ENCODE results near the gene ENDOV. TPM values are rescaled to one million over a fixed set of nuclear protein-coding genes. Genes with fewer than 3 reads are reported as not detected.

ENDOV gene
- polyA plus RNA-seq, 1 donor (not counting 4 experiments of a cell fraction or from before 2014, with no cell fraction given), result 10.9 TPM

DNA sequence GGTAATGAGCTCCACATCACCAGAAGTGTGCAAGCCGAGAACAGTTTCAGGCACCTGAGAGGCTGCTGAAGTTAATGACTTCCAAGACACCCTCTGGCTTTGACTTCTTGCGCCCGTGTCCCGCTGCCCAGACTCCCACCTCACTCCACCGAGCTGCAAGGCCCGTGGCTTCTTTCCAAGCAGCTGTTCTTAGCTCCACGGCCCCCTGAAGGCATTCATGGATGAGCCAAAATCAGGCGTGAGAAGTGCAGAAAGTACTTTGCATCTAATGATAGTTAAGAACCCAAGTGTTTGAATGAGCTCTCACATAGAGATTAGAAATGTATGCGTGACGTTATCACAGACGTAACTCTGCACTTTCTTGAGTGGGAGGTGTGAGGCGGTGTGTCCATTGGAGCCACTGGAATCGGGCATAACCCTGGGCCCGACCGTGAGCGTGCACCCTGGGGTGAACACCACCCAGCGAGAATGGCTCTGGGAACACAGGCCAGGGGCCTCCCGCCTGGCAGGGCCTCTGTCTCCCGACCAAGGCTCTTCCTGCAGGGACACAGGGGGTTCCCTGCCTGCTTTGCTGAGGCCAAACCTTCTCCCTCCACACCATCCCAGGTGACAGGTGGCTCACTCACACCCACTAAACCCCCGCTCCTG is 50.5 kb downstream of the ENDOV start:
- dilution Hi-C loops (cut with MboI; ENCODE audit: extremely low pct_ligation_motif_present, low sequenced_read_pairs), result no loop called here
- FAIRE-seq (no peak), DNase-seq (ENCODE audit: low read depth, low spot score) (no peak)
- no peak overlapping the region for H3K27ac ChIP-seq (ENCODE audit: control insufficient read depth, insufficient read depth, low read length)
- H2AFZ ChIP-seq (ENCODE audit: control insufficient read depth, low read length), result no peak overlapping the region
- no peaks in the 10 kb centered on the region for H3K9me3 ChIP-seq (ENCODE audit: control insufficient read depth, low read depth, low read length)
- H3K4me1 ChIP-seq (ENCODE audit: control insufficient read depth, extremely low read depth, insufficient read depth, low read length), result no peaks in the 10 kb centered on the region
- H3K4me2 ChIP-seq (ENCODE audit: control insufficient read depth, extremely low read depth, insufficient read depth, low read depth, low read length), result no peak overlapping the region
- no peaks in the 10 kb centered on the region for H3K9me1 ChIP-seq (ENCODE audit: control insufficient read depth, extremely low read depth, insufficient read depth, low read length)
- TF ChIP-seq, protein P1, sequence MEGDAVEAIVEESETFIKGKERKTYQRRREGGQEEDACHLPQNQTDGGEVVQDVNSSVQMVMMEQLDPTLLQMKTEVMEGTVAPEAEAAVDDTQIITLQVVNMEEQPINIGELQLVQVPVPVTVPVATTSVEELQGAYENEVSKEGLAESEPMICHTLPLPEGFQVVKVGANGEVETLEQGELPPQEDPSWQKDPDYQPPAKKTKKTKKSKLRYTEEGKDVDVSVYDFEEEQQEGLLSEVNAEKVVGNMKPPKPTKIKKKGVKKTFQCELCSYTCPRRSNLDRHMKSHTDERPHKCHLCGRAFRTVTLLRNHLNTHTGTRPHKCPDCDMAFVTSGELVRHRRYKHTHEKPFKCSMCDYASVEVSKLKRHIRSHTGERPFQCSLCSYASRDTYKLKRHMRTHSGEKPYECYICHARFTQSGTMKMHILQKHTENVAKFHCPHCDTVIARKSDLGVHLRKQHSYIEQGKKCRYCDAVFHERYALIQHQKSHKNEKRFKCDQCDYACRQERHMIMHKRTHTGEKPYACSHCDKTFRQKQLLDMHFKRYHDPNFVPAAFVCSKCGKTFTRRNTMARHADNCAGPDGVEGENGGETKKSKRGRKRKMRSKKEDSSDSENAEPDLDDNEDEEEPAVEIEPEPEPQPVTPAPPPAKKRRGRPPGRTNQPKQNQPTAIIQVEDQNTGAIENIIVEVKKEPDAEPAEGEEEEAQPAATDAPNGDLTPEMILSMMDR (optimal IDR thresholded peaks at IDR 0.05 in 1 of 3, IDR thresholded peaks at IDR 0.05 in 1 of 3, conservative IDR thresholded peaks at IDR 0.05 in 1 of 3; ENCODE audit: extremely low read depth in 1 of 3, insufficient read depth in 2 of 3, low read length in 3 of 3), result no peak
- no peak for TF ChIP-seq EZH2 (IDR thresholded peaks at IDR 0.05; ENCODE audit: low read length)
- H3K36me3 ChIP-seq (ENCODE audit: control insufficient read depth in 2 of 2, extremely low read depth in 1 of 2, insufficient read depth in 2 of 2, low read length in 2 of 2), result no peaks in the 10 kb centered on the region
- no peaks in the 10 kb centered on the region for H4K20me1 ChIP-seq (ENCODE audit: control insufficient read depth, extremely low read depth, insufficient read depth, low read length)
- H3K27me3 ChIP-seq (ENCODE audit: control insufficient read depth, extremely low read depth, insufficient read depth, low read length), result peaks cover 61% of the 10 kb centered on the region
- no peaks in the 10 kb centered on the region for H3K79me2 ChIP-seq (ENCODE audit: control insufficient read depth, insufficient read depth, low read length)
- no peak overlapping the region for H3K4me3 ChIP-seq (ENCODE audit: control insufficient read depth in 2 of 3, extremely low read depth in 1 of 3, insufficient read depth in 2 of 3, low read depth in 1 of 3, low read length in 3 of 3)
- H3K9ac ChIP-seq (ENCODE audit: control insufficient read depth, extremely low read depth, insufficient read depth, low read length), result no peak overlapping the region

DNA sequence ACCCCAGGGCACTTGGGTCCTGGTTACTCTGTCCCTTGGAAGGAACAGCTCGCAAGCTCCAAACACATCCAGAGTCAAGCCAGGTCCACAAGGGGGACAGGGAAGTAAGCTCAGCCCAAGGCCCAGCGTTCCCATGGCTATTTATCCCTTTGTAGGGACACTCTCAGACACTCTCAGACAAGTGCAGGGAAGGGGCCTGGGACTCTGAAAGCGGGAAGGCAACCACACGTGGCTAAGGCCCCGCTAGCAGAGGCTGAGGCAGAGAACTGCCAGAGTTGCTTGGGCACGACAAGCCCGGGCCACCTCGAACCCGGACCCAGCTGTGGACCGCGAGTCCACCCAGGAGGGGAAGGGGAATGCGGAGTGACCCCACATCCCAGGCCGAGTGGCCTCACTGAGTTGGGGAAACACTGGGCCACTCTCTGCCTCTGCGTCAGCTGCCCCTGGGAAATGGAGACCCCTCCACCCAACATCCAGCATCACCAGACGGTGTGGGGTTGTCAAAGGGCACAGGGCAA is 51.3 kb downstream of the ENDOV start:
- H3K9ac ChIP-seq (ENCODE audit: control insufficient read depth, extremely low read depth, insufficient read depth, low read length), result no peak overlapping the region
- H3K9me3 ChIP-seq (ENCODE audit: control insufficient read depth, low read depth, low read length), result no peaks in the 10 kb centered on the region

More for the DNA sequence above, 51.3 kb downstream of the ENDOV start:
- Histone ChIP-seq H3K4me3 (ENCODE audit: control insufficient read depth in 2 of 3, extremely low read depth in 1 of 3, insufficient read depth in 2 of 3, low read depth in 1 of 3, low read length in 3 of 3) (no peak overlapping the region), H3K9me1 (ENCODE audit: control insufficient read depth, extremely low read depth, insufficient read depth, low read length) (no peaks in the 10 kb centered on the region), H3K36me3 (ENCODE audit: control insufficient read depth in 2 of 2, extremely low read depth in 1 of 2, insufficient read depth in 2 of 2, low read length in 2 of 2) (no peaks in the 10 kb centered on the region), H2AFZ (ENCODE audit: control insufficient read depth, low read length) (no peak overlapping the region), H4K20me1 (ENCODE audit: control insufficient read depth, extremely low read depth, insufficient read depth, low read length) (no peaks in the 10 kb centered on the region), H3K4me1 (ENCODE audit: control insufficient read depth, extremely low read depth, insufficient read depth, low read length) (no peaks in the 10 kb centered on the region), H3K4me2 (ENCODE audit: control insufficient read depth, extremely low read depth, insufficient read depth, low read depth, low read length) (no peak overlapping the region), H3K27me3 (ENCODE audit: control insufficient read depth, extremely low read depth, insufficient read depth, low read length) (peaks cover 67% of the 10 kb centered on the region), H3K27ac (ENCODE audit: control insufficient read depth, insufficient read depth, low read length) (no peak overlapping the region), H3K79me2 (ENCODE audit: control insufficient read depth, insufficient read depth, low read length) (no peaks in the 10 kb centered on the region)
- TF ChIP-seq, protein P1 (optimal IDR thresholded peaks at IDR 0.05 in 1 of 3, IDR thresholded peaks at IDR 0.05 in 1 of 3, conservative IDR thresholded peaks at IDR 0.05 in 1 of 3; ENCODE audit: extremely low read depth in 1 of 3, insufficient read depth in 2 of 3, low read length in 3 of 3), result no peak
- no peak for TF ChIP-seq EZH2 (IDR thresholded peaks at IDR 0.05; ENCODE audit: low read length)
- DNase-seq (ENCODE audit: low read depth, low spot score), result no peak
- FAIRE-seq, result no peak
- dilution Hi-C loops (cut with MboI; ENCODE audit: extremely low pct_ligation_motif_present, low sequenced_read_pairs), result no loop called here
